Measurements from ENCODE around the gene CPM.

DNA sequence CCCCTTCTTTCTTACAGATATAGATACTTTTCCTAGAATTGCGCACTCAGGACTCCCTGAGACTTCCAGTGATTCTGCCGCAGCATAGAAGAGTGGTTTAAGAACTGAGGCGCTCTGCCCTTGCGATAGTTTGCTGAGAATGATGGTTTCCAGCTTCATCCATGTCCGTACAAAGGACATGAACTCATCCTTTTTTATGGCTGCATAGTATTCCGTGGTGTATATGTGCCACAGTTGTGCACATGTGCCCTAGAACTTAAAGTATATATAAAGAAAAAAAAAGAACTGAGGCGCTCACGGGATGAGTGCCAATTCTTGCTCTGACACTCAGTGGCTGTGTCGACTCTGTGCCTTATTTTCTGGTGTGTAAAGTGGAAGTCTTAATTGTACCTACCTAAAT, 1.4 kb upstream of the CPM start:
- TF ChIP-seq, protein P1, sequence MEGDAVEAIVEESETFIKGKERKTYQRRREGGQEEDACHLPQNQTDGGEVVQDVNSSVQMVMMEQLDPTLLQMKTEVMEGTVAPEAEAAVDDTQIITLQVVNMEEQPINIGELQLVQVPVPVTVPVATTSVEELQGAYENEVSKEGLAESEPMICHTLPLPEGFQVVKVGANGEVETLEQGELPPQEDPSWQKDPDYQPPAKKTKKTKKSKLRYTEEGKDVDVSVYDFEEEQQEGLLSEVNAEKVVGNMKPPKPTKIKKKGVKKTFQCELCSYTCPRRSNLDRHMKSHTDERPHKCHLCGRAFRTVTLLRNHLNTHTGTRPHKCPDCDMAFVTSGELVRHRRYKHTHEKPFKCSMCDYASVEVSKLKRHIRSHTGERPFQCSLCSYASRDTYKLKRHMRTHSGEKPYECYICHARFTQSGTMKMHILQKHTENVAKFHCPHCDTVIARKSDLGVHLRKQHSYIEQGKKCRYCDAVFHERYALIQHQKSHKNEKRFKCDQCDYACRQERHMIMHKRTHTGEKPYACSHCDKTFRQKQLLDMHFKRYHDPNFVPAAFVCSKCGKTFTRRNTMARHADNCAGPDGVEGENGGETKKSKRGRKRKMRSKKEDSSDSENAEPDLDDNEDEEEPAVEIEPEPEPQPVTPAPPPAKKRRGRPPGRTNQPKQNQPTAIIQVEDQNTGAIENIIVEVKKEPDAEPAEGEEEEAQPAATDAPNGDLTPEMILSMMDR (IDR thresholded peaks at IDR 0.05; ENCODE audit: low read depth, low read length): no peak
- TF ChIP-seq POLR2A (IDR thresholded peaks at IDR 0.05; ENCODE audit: extremely low read depth, insufficient read length) (no peak), MAX (IDR thresholded peaks at IDR 0.05; ENCODE audit: low read depth, low read length) (no peak), MYC (IDR thresholded peaks at IDR 0.05; ENCODE audit: low read depth, low read length) (no peak)
